Right cardiac atrium (tissue), 5 donors: ENCODE data around the gene ACOX1. TPM values are rescaled to one million over a fixed set of nuclear protein-coding genes. Genes with fewer than 3 reads are reported as not detected.

Source experiments
- ATAC-seq, 2 donors: fragments of 200-7000 bp; cut with Tn5 transposase; one replicate each; pipeline versions ENCODE4 v1.8.0 to v1.9.1; 2020; ENCODE audit warnings: moderate library complexity in 2 of 2, mild to moderate bottlenecking in 1 of 2
- DNase-seq, 3 donors: peaks; one replicate each; pipeline ENCODE4 v3.0.0-alpha.2; 2020
- H3K27ac ChIP-seq: one replicate; pipeline ENCODE4 v1.5.1; 2013; ENCODE audit warnings: mild to moderate bottlenecking, low read length, control low read depth, moderate library complexity
- H3K27me3 ChIP-seq: one replicate; pipeline ENCODE4 v1.6.1; 2013; ENCODE audit not compliant: control insufficient read depth, insufficient read depth
- H3K4me1 ChIP-seq: one replicate; pipeline ENCODE4 v1.6.1; 2013; ENCODE audit warnings: low read length; ENCODE audit not compliant: control insufficient read depth, insufficient read depth
- H3K4me3 ChIP-seq: one replicate; pipeline ENCODE4 v1.5.1; 2013; ENCODE audit warnings: low read length, control low read depth
- H3K9me3 ChIP-seq: one replicate; pipeline ENCODE4 v1.6.1; 2013; ENCODE audit warnings: low read length; ENCODE audit not compliant: control insufficient read depth
- WGBS: extraction: QIAGEN DNeasy Blood & Tissue Kit; methylation state at CpG from one replicate; pipeline ENCODE4 v1.1.7; 2013; 5-methylcytosine and 5-hydroxymethylcytosine counted together
- intact Hi-C, 4 donors: fragments of 100-400 bp; cut with DNase I; formaldehyde crosslinking; loops; one replicate each; pipeline versions ENCODE4 v1.11.0 to v1.14.0; 2022 to 2023
- polyA plus RNA-seq: library from polyadenylated mRNA; stranded (reverse); fragments of 200-250 nt; gene quantifications from one replicate; pipeline ENCODE4 v1.2.3, GENCODE V29; 2013
- total RNA-seq, 4 donors: library from RNA; stranded (reverse); fragmentation: NEBNext Ultra II Directional; extraction: Animal tissue kit (Norgen Biotek cat#: 25700); gene quantifications; one replicate each; pipeline ENCODE4 v1.2.1, GENCODE V29; 2021
- donor health status: healthy with polysubstance abuse.
- donor health status: DM: no; HTN: yes; CAD: no.
- donor health status: DM: no; HTN: no; CAD: no.
- donor health status: DM: no; HTN: yes; CAD: no; lungs with severe emphysema.
- donor health status: DM: yes; HTN: yes; CAD: no.

Gene ACOX1
- total and polyA plus RNA-seq, 5 donors, result 18.7 to 67.5 (median 59.9) TPM

- Histone ChIP-seq H3K27ac (no peak overlapping the region), H3K9me3 (no peaks in the 10 kb centered on the region), H3K27me3 (no peaks in the 10 kb centered on the region), H3K4me1 (peaks cover 3% of the 10 kb centered on the region), H3K4me3 (no peak overlapping the region)
- 91% methylated on average over 22 of the region's 22 CpGs for WGBS
- no peak for ATAC-seq
- peak in 1 of 3 donors; percentile 7 for DNase-seq
- intact Hi-C loops, result loop anchor here in 1 of 4 donors (1.0 kb wide), 1 partner anchor 45 kb away; no protein-coding TSS in a partner anchor
These were observed 59.4 kb downstream of the ACOX1 start for GRCh38 chr17:75919611-75920010.

GRCh38 chr17:75917917-75918445, 61.0 kb downstream of the ACOX1 start:
- H3K4me1 ChIP-seq, result peaks cover 3% of the 10 kb centered on the region
- no peak overlapping the region for H3K4me3 ChIP-seq
- WGBS, result 92% methylated on average over 31 of the region's 31 CpGs
- no peaks in the 10 kb centered on the region for H3K27me3 ChIP-seq
- ATAC-seq (no peak), DNase-seq (peak in 1 of 3 donors; percentile 13)
- intact Hi-C loops, result no loop called here
- no peak overlapping the region for H3K27ac ChIP-seq
- no peaks in the 10 kb centered on the region for H3K9me3 ChIP-seq

- DNase-seq, result peak in 1 of 3 donors; percentile 34
- Histone ChIP-seq H3K27ac (no peak overlapping the region), H3K4me1 (peaks cover under 1% of the 10 kb centered on the region), H3K9me3 (no peaks in the 10 kb centered on the region), H3K27me3 (no peaks in the 10 kb centered on the region), H3K4me3 (no peak overlapping the region)
- intact Hi-C loops, result no loop called here
- ATAC-seq, result no peak
- 80% methylated on average over 23 of the region's 23 CpGs for WGBS
These were observed 61.6 kb downstream of the ACOX1 start for GRCh38 chr17:75917141-75917916.

- ATAC-seq, result no peak
- H3K27me3 ChIP-seq, result no peaks in the 10 kb centered on the region
- intact Hi-C loops, result no loop called here
- DNase-seq, result no peak
- H3K9me3 ChIP-seq, result no peaks in the 10 kb centered on the region
- H3K4me3 ChIP-seq, result no peak overlapping the region
- 88% methylated on average over 8 of the region's 8 CpGs for WGBS
- H3K4me1 ChIP-seq, result no peaks in the 10 kb centered on the region
- no peak overlapping the region for H3K27ac ChIP-seq
These were observed 63.7 kb downstream of the ACOX1 start for GRCh38 chr17:75915268-75915667.

GRCh38 chr17:75914643-75915267, 64.2 kb downstream of the ACOX1 start:
- DNase-seq, result no peak
- intact Hi-C loops, result no loop called here
- WGBS, result 92% methylated on average over 34 of the region's 34 CpGs

GRCh38 chr17:75913537-75914210, 65.3 kb downstream of the ACOX1 start:
- no peaks in the 10 kb centered on the region for H3K9me3 ChIP-seq
- no peak overlapping the region for H3K27ac ChIP-seq
- WGBS, result 93% methylated on average over 32 of the region's 32 CpGs
- ATAC-seq (no peak), DNase-seq (no peak)
- H3K4me1 ChIP-seq, result no peaks in the 10 kb centered on the region
- H3K4me3 ChIP-seq, result no peak overlapping the region
- H3K27me3 ChIP-seq, result no peaks in the 10 kb centered on the region
- intact Hi-C loops, result no loop called here

More at GRCh38 chr17:75914643-75915267, 64.2 kb downstream of the ACOX1 start:
- H3K9me3 ChIP-seq, result no peaks in the 10 kb centered on the region
- no peak for ATAC-seq
- H3K4me1 ChIP-seq, result no peaks in the 10 kb centered on the region
- no peaks in the 10 kb centered on the region for H3K27me3 ChIP-seq
- H3K27ac ChIP-seq, result no peak overlapping the region
- no peak overlapping the region for H3K4me3 ChIP-seq

GRCh38 chr17:75910699-75911098, 68.3 kb downstream of the ACOX1 start:
- Histone ChIP-seq H3K4me3 (no peak overlapping the region), H3K9me3 (no peaks in the 10 kb centered on the region), H3K4me1 (no peaks in the 10 kb centered on the region), H3K27me3 (no peaks in the 10 kb centered on the region), H3K27ac (no peak overlapping the region)
- DNase-seq (no peak), ATAC-seq (no peak)
- intact Hi-C loops, result no loop called here
- WGBS, result 72% methylated on average over 6 of the region's 6 CpGs

- Histone ChIP-seq H3K4me1 (no peaks in the 10 kb centered on the region), H3K27ac (no peak overlapping the region), H3K4me3 (no peak overlapping the region), H3K9me3 (no peaks in the 10 kb centered on the region), H3K27me3 (no peaks in the 10 kb centered on the region)
- DNase-seq, result peak; percentile 60 to 80 (median 74)
- intact Hi-C loops, result loop anchor here in 2 of 4 donors (5.0 kb wide), 2 partner anchors 97 to 102 kb away; no protein-coding TSS in a partner anchor
- 61% methylated on average over 11 of the region's 11 CpGs for WGBS
- peak; percentile 50 to 55 for ATAC-seq
These were observed 69.1 kb downstream of the ACOX1 start for GRCh38 chr17:75909812-75910274.

GRCh38 chr17:75909051-75909811, 69.7 kb downstream of the ACOX1 start:
- H3K4me3 ChIP-seq, result no peak overlapping the region
- no peaks in the 10 kb centered on the region for H3K9me3 ChIP-seq
- ATAC-seq, result no peak
- DNase-seq, result peak in 1 of 3 donors; percentile 36
- no peaks in the 10 kb centered on the region for H3K27me3 ChIP-seq
- no peak overlapping the region for H3K27ac ChIP-seq
- intact Hi-C loops, result loop anchor here in 2 of 4 donors (5.0 kb wide), 2 partner anchors 98 to 103 kb away; no protein-coding TSS in a partner anchor
- no peaks in the 10 kb centered on the region for H3K4me1 ChIP-seq
- 83% methylated on average over 14 of the region's 14 CpGs for WGBS

- Histone ChIP-seq H3K4me1 (no peaks in the 10 kb centered on the region), H3K27me3 (no peaks in the 10 kb centered on the region), H3K27ac (no peak overlapping the region), H3K9me3 (no peaks in the 10 kb centered on the region), H3K4me3 (no peak overlapping the region)
- DNase-seq (peak; percentile 61 to 84 (median 84)), ATAC-seq (peak; percentile 34 to 63)
- intact Hi-C loops, result loop anchor here in 2 of 4 donors (5.0 kb wide), 2 partner anchors 99 to 104 kb away; no protein-coding TSS in a partner anchor
- WGBS, result 50% methylated on average over 6 of the region's 6 CpGs
These were observed 70.8 kb downstream of the ACOX1 start for GRCh38 chr17:75908201-75908600.
